Fibroblast of lung (primary cell): Measurements from ENCODE around the gene GYPC.

ENCODE experiments used
- CTCF ChIP-seq, 2 donors: IDR thresholded peaks in 1 of 2; conservative IDR thresholded peaks in 1 of 2; 1 replicate in 1 of 2; 2 replicates in 1 of 2; pipeline ENCODE4 v1.5.1; 2011 to 2012; ENCODE audit warnings: low read length in 2 of 2, control low read depth in 1 of 2, inconsistent platforms in 1 of 2, low read depth in 1 of 2, mild to moderate bottlenecking in 1 of 2
- EZH2 ChIP-seq: IDR thresholded peaks from 2 replicates; pipeline ENCODE4 v1.5.1; 2012; ENCODE audit warnings: low read length, control low read depth, mild to moderate bottlenecking; ENCODE audit errors: missing control alignments

DNA sequence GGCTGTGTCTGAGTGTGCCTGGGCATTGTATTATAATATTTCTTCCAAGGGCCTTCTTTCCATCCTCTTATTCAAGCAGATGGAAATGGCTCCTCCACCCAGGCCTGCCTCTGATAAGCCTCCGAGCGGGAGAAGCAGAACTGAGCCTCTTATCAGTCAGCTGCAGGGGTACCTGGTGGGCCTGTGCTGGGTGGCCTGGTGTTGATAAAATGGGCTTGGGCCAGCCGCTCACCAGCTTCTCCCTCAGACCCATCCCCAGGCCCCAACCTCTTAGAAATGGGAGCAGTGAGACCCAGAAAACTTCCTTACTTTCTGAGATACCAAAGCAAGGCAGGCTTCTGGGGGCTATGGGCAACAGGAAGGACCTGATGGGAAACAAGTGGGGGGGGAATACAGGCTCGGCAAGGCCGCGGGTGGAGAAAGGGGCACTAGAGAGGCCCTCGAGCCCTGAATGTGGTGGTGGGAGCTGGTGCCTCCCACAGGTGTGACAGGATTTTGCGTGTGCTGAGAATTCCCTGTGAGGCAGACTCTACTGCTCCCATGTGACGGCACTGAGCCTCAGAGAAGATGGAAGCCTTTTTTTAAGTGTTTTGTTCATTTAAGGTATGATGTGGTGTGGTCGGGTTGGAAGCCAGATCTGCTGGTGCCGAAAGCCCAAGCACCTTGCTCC is 18.3 kb downstream of the GYPC start:
- TF ChIP-seq CTCF (conservative IDR thresholded peaks at IDR 0.05 in 1 of 2, IDR thresholded peaks at IDR 0.05 in 1 of 2; ENCODE audit: low read depth in 1 of 2, low read length in 2 of 2) (no peak), EZH2 (no peak)
